OCI-LY7 (cell line): ENCODE results near the gene ATP1B1. TPM values are rescaled to one million over a fixed set of nuclear protein-coding genes. Genes with fewer than 3 reads are reported as not detected.

Source experiments
- BruUV-seq: library from RNA; stranded (reverse); fragments of 400-500 nt; replicated peaks from 2 replicates; lab custom pipeline; 2021; lab: Mats Ljungman, UMichigan
- CTCF ChIA-PET: fragments of 300-600 bp; sonication (Branson Sonifier 250); formaldehyde crosslinking; loops from one replicate; lab custom pipeline; 2022; ENCODE audit warnings: antibody characterized with exemption; ENCODE audit not compliant: unreplicated experiment; lab: Charles Lee
- POLR2A ChIA-PET: fragments of 300-600 bp; sonication (Branson Sonifier 250); formaldehyde crosslinking; loops from one replicate; lab custom pipeline; 2022; ENCODE audit warnings: antibody characterized with exemption; lab: Charles Lee
- DNase-seq: peaks from one replicate; pipeline ENCODE4 v3.0.0-alpha.2; 2015; ENCODE audit warnings: low spot score
- H2AFZ ChIP-seq: fragments of 200-600 bp; sonication (generic), shearing (Covaris generic); 2 replicates; pipeline ENCODE4 v1.6.1; 2014; ENCODE audit warnings: mild to moderate bottlenecking, antibody characterized with exemption, low read length, moderate library complexity
- H3K27ac ChIP-seq: fragments of 200-600 bp; sonication (generic); 2 replicates; pipeline ENCODE4 v1.5.1; 2014; ENCODE audit warnings: mixed run types, low read depth, mild to moderate bottlenecking, moderate library complexity, low read length, inconsistent platforms; ENCODE audit not compliant: poor library complexity, severe bottlenecking
- H3K36me3 ChIP-seq: fragments of 200-600 bp; sonication (generic); 2 replicates; pipeline ENCODE4 v1.6.1; 2014; ENCODE audit warnings: mild to moderate bottlenecking, antibody characterized with exemption, low read length, moderate library complexity, mixed read lengths; ENCODE audit not compliant: insufficient read depth
- H3K4me1 ChIP-seq: fragments of 200-600 bp; sonication (generic); 2 replicates; pipeline ENCODE4 v1.5.1; 2014; ENCODE audit warnings: mild to moderate bottlenecking, low read length; ENCODE audit not compliant: insufficient read depth, poor library complexity, severe bottlenecking
- H3K4me2 ChIP-seq: fragments of 200-600 bp; sonication (generic); 2 replicates; pipeline ENCODE4 v1.6.1; 2014; ENCODE audit warnings: mild to moderate bottlenecking, low read length
- H3K4me3 ChIP-seq: fragments of 200-600 bp; sonication (generic); 2 replicates; pipeline ENCODE4 v1.5.1; 2014; ENCODE audit warnings: mild to moderate bottlenecking, low read depth, low read length; ENCODE audit not compliant: poor library complexity, severe bottlenecking
- H3K79me2 ChIP-seq: fragments of 200-600 bp; sonication (generic); 2 replicates; pipeline ENCODE4 v1.6.1; 2016; ENCODE audit warnings: low read depth, mild to moderate bottlenecking, low read length, moderate library complexity, mixed read lengths; ENCODE audit not compliant: insufficient read depth
- H3K9me2 ChIP-seq: fragments of 200-600 bp; sonication (generic); 2 replicates; pipeline ENCODE4 v1.6.1; 2016; ENCODE audit warnings: mild to moderate bottlenecking, low read length, mixed read lengths; ENCODE audit not compliant: insufficient read depth
- H3K9me3 ChIP-seq: fragments of 200-600 bp; sonication (generic); 2 replicates; pipeline ENCODE4 v1.6.1; 2014; ENCODE audit warnings: mild to moderate bottlenecking, mixed run types, low read length, mixed read lengths
- H4K20me1 ChIP-seq: fragments of 200-600 bp; sonication (generic); 2 replicates; pipeline ENCODE4 v1.6.1; 2014; ENCODE audit warnings: mild to moderate bottlenecking, antibody characterized with exemption, low read length, moderate library complexity, mixed read lengths; ENCODE audit not compliant: insufficient read depth
- CTCF ChIP-seq: fragments of 200-600 bp; sonication (generic); conservative IDR thresholded peaks from 2 replicates; pipeline ENCODE4 v1.5.1; 2014; ENCODE audit warnings: mild to moderate bottlenecking, antibody characterized with exemption, low read length, moderate library complexity, mixed read lengths
- EZH2phosphoT487 ChIP-seq: fragments of 200-600 bp; sonication (generic); IDR thresholded peaks from 2 replicates; pipeline ENCODE4 v1.6.1; 2018; ENCODE audit warnings: low read depth, borderline replicate concordance, mild to moderate bottlenecking, mixed run types, antibody characterized with exemption, low read length, moderate library complexity, mixed read lengths
- intact Hi-C: fragments of 100-400 bp; cut with micrococcal nuclease; formaldehyde crosslinking; loops from one replicate; pipeline ENCODE4 v1.10.0; 2022; ENCODE audit not compliant: unreplicated experiment
- total RNA-seq, 2 experiments: library from RNA; depleted of rRNA in 1 of 2; stranded (reverse); fragments of >200 nt in 1 of 2; shearing (Covaris generic) in 1 of 2; gene quantifications; 2 replicates each; pipeline ENCODE4 v1.2.3, GENCODE V29; 2014 to 2022

The ATP1B1 gene
- total RNA-seq, 2 experiments from 2014 or later: 17.5 to 22.5 TPM

DNA sequence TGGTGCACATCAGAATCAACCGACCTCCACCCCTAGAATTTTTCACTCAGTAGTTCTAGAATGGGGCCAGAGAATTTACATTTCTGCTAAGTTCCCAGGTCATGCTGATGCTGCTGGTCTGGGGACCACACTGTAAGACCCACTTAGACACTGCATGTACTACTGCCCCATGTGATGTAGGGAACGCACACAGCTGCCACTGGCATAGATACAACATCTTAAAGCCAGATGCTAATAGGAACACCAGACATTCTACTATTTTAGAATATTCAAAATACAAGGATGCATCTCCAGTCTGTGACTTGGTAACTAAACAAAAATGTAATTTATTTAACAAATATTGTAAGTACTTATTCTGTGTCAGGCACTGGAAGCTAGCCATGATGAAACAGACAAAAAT, 14.1 kb upstream of the ATP1B1 start:
- TF ChIP-seq CTCF (no peak), EZH2phosphoT487 (no peak)
- Histone ChIP-seq H4K20me1 (no peaks in the 10 kb centered on the region), H3K4me1 (no peaks in the 10 kb centered on the region), H3K4me2 (no peak overlapping the region), H3K79me2 (no peaks in the 10 kb centered on the region), H2AFZ (no peak overlapping the region), H3K4me3 (no peak overlapping the region), H3K9me2 (0 out of 2 replicates have a peak, but pooled peaks cover 4% of the 10 kb centered on the region), H3K27ac (no peak overlapping the region), H3K36me3 (no peaks in the 10 kb centered on the region), H3K9me3 (no peaks in the 10 kb centered on the region)
- no TSS peak for BruUV-seq
- ChIA-PET POLR2A (no interaction called here), CTCF (no interaction called here)
- intact Hi-C loops: no loop called here
- no peak for DNase-seq

GRCh38 chr1:169094897-169095569, 11.5 kb upstream of the ATP1B1 start:
- Histone ChIP-seq H3K9me2 (0 out of 2 replicates have a peak, but pooled peaks cover 4% of the 10 kb centered on the region), H3K4me1 (no peaks in the 10 kb centered on the region), H3K4me3 (no peak overlapping the region), H4K20me1 (no peaks in the 10 kb centered on the region), H3K79me2 (no peaks in the 10 kb centered on the region), H3K9me3 (no peaks in the 10 kb centered on the region), H3K27ac (no peak overlapping the region), H2AFZ (no peak overlapping the region), H3K36me3 (no peaks in the 10 kb centered on the region), H3K4me2 (no peak overlapping the region)
- POLR2A ChIA-PET: interaction anchor here (0.5 to 1.5 kb wide), 2 partner anchors 32 to 565 kb away, joined by 3 read pairs; no protein-coding TSS in a partner anchor
- no TSS peak for BruUV-seq
- CTCF ChIA-PET: interaction anchor here (0.5 kb wide), 1 partner anchor 32 kb away, joined by 3 read pairs; no protein-coding TSS in a partner anchor
- intact Hi-C loops: no loop called here
- TF ChIP-seq CTCF (no peak), EZH2phosphoT487 (no peak)
- DNase-seq: no peak

GRCh38 chr1:169098380-169098779, 8.1 kb upstream of the ATP1B1 start:
- H3K36me3 ChIP-seq: no peaks in the 10 kb centered on the region
- no peaks in the 10 kb centered on the region for H3K79me2 ChIP-seq
- TF ChIP-seq EZH2phosphoT487 (no peak), CTCF (no peak)
- no peak overlapping the region for H3K27ac ChIP-seq
- no peaks in the 10 kb centered on the region for H3K9me3 ChIP-seq
- intact Hi-C loops: no loop called here
- ChIA-PET CTCF (no interaction called here), POLR2A (no interaction called here)
- H3K4me2 ChIP-seq: no peak overlapping the region
- BruUV-seq: no TSS peak
- H4K20me1 ChIP-seq: no peaks in the 10 kb centered on the region
- H3K9me2 ChIP-seq: 0 out of 2 replicates have a peak, but pooled peaks cover 2% of the 10 kb centered on the region
- no peak overlapping the region for H2AFZ ChIP-seq
- DNase-seq: no peak
- no peaks in the 10 kb centered on the region for H3K4me1 ChIP-seq
- H3K4me3 ChIP-seq: no peak overlapping the region
